Tibial nerve (tissue), 4 donors: ENCODE measurements around the gene ARFGAP2.

ENCODE experiments used
- CTCF ChIP-seq, 5 experiments: fragments of 200-600 bp in 3 of 5; fragments of 450-650 bp in 2 of 5; sonication (generic) in 3 of 5; IDR thresholded peaks; one replicate each; pipeline ENCODE4 v1.5.1; 2016 to 2019; ENCODE audit warnings: antibody characterized with exemption in 5 of 5, mild to moderate bottlenecking in 3 of 5, moderate library complexity in 2 of 5
- EP300 ChIP-seq, 2 donors: sonication (generic); formaldehyde crosslinking; IDR thresholded peaks; one replicate each; pipeline ENCODE4 v1.6.1; 2017; ENCODE audit warnings: antibody characterized with exemption in 2 of 2, mild to moderate bottlenecking in 1 of 2
- POLR2A ChIP-seq, 2 donors: fragments of 450-650 bp; IDR thresholded peaks; one replicate each; pipeline ENCODE4 v1.6.1; 2017; ENCODE audit warnings: antibody characterized with exemption in 2 of 2, mild to moderate bottlenecking in 2 of 2, moderate library complexity in 2 of 2

- TF ChIP-seq CTCF (IDR thresholded peaks at IDR 0.05) (no peak), EP300 (IDR thresholded peaks at IDR 0.05) (no peak), POLR2A (IDR thresholded peaks at IDR 0.05) (no peak)
These were observed 11.6 kb upstream of the ARFGAP2 start for GRCh38 chr11:47188259-47188658.
